Calu3 (cell line): ENCODE measurements around the gene LIPH. TPM values are rescaled to one million over a fixed set of nuclear protein-coding genes. Genes with fewer than 3 reads are reported as not detected.

ENCODE experiments used
- BruUV-seq: library from RNA; stranded (reverse); fragments of 400-500 nt; replicated peaks from 2 replicates; lab custom pipeline; 2021; lab: Mats Ljungman, UMichigan
- CTCF ChIA-PET: fragments of 300-600 bp; sonication (Branson Sonifier 250); formaldehyde crosslinking; loops from one replicate; lab custom pipeline; 2022; ENCODE audit warnings: antibody characterized with exemption; lab: Charles Lee
- DNase-seq: peaks from one replicate; pipeline ENCODE4 v3.0.0; 2022
- H3K27ac Mint-ChIP-seq: one replicate; pipeline ENCODE4 v1.8.0; 2022; ENCODE audit warnings: mixed read lengths; ENCODE audit not compliant: unreplicated experiment
- H3K27me3 Mint-ChIP-seq: one replicate; pipeline ENCODE4 v1.8.0; 2022; ENCODE audit warnings: mixed read lengths; ENCODE audit not compliant: unreplicated experiment
- H3K36me3 Mint-ChIP-seq: one replicate; pipeline ENCODE4 v1.8.0; 2022; ENCODE audit warnings: mild to moderate bottlenecking, moderate library complexity, mixed read lengths; ENCODE audit not compliant: insufficient read depth, unreplicated experiment
- H3K4me1 Mint-ChIP-seq: one replicate; pipeline ENCODE4 v1.8.0; 2022; ENCODE audit warnings: mild to moderate bottlenecking, low read depth, mixed read lengths; ENCODE audit not compliant: unreplicated experiment
- H3K4me3 Mint-ChIP-seq: one replicate; pipeline ENCODE4 v1.8.0; 2022; ENCODE audit warnings: mild to moderate bottlenecking, low read depth, moderate library complexity, mixed read lengths; ENCODE audit not compliant: unreplicated experiment
- H3K9me3 Mint-ChIP-seq: one replicate; pipeline ENCODE4 v1.8.0; 2022; ENCODE audit warnings: low read depth, mixed read lengths; ENCODE audit not compliant: unreplicated experiment
- intact Hi-C: fragments of 100-400 bp; cut with micrococcal nuclease; formaldehyde crosslinking; loops from one replicate; pipeline ENCODE4 v1.10.0; 2022; ENCODE audit not compliant: unreplicated experiment
- total RNA-seq: library from RNA; stranded (reverse); gene quantifications from 2 replicates; pipeline ENCODE4 v1.2.3, GENCODE V29; 2022
- TF ChIP-seq, protein P1 (sequence below): fragments of 200-600 bp; IDR thresholded peaks from one replicate; pipeline ENCODE4 v1.8.0; 2022; ENCODE audit warnings: antibody characterized with exemption; ENCODE audit not compliant: unreplicated experiment

LIPH gene
- total RNA-seq, 1 experiment from 2014 or later: 159 TPM

DNA sequence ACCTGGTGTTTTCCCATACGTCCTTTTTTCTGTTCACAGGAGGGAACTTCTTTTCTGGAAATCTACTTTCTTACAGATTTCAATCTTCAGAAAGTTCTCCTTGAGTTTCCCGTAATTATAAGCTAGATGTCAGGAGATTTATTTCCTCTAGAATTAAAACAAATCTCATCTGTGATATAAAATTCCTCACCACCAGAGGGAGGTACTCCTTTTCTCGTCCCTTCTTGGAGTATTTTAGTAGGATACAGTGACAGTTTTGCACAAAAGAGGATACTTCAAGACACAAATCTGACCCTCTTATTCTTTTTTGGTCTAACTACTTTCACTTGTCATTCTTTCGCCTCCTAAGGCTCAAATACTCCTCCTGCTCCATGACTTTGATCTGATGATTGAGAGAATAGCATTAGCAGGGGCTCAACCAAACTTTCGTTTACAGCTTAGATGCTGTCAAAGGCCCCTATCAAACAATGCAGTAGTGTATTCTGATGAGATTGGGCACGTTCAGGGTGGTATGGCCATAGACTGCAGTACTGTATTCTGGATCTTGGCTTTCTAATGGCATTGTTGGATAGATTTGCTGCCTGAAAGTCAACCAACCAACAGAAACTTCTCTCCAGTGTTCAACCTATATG lies 91.6 kb downstream of the LIPH start:
- intact Hi-C loops: no loop called here
- BruUV-seq: no TSS peak
- no peak for DNase-seq
- H3K27me3 Mint-ChIP-seq: no peaks in the 10 kb centered on the region
- CTCF ChIA-PET: interaction anchor here (0.8 to 1.9 kb wide), 4 partner anchors 9 to 115 kb away, joined by 3 to 11 read pairs (median 6); no protein-coding TSS in a partner anchor
- no peak overlapping the region for H3K27ac Mint-ChIP-seq
- no peak overlapping the region for H3K4me3 Mint-ChIP-seq
- TF ChIP-seq, protein P1, sequence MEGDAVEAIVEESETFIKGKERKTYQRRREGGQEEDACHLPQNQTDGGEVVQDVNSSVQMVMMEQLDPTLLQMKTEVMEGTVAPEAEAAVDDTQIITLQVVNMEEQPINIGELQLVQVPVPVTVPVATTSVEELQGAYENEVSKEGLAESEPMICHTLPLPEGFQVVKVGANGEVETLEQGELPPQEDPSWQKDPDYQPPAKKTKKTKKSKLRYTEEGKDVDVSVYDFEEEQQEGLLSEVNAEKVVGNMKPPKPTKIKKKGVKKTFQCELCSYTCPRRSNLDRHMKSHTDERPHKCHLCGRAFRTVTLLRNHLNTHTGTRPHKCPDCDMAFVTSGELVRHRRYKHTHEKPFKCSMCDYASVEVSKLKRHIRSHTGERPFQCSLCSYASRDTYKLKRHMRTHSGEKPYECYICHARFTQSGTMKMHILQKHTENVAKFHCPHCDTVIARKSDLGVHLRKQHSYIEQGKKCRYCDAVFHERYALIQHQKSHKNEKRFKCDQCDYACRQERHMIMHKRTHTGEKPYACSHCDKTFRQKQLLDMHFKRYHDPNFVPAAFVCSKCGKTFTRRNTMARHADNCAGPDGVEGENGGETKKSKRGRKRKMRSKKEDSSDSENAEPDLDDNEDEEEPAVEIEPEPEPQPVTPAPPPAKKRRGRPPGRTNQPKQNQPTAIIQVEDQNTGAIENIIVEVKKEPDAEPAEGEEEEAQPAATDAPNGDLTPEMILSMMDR: no peak
- H3K9me3 Mint-ChIP-seq: no peaks in the 10 kb centered on the region
- H3K36me3 Mint-ChIP-seq: peaks cover 28% of the 10 kb centered on the region
- no peaks in the 10 kb centered on the region for H3K4me1 Mint-ChIP-seq

DNA sequence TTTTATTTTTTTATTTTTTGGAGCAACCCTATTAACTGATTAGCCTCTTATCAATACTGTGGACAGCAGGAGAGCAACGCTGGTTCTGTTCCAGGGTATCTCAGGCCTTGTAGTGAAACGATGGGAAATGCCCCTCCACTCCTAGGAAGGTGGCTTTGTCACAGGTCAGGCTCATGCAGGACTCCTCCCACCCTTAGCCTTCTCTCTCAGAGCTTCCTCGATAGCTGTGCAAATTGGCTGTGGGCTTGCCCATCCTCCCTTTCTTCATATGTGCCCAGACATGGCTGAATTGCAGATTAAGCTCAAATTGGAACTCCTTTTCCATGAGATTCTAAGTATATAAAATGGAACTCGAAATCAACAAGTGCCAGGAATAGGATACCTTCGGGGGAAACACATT lies 92.1 kb downstream of the LIPH start:
- TF ChIP-seq, protein P1: no peak
- intact Hi-C loops: no loop called here
- Mint-ChIP-seq H3K27ac (no peak overlapping the region), H3K4me3 (no peak overlapping the region), H3K9me3 (no peaks in the 10 kb centered on the region), H3K4me1 (no peaks in the 10 kb centered on the region), H3K27me3 (no peaks in the 10 kb centered on the region), H3K36me3 (peaks cover 24% of the 10 kb centered on the region)
- no peak for DNase-seq
- CTCF ChIA-PET: interaction anchor here (0.8 to 1.9 kb wide), 4 partner anchors 8 to 115 kb away, joined by 3 to 11 read pairs (median 6); no protein-coding TSS in a partner anchor
- BruUV-seq: no TSS peak

DNA sequence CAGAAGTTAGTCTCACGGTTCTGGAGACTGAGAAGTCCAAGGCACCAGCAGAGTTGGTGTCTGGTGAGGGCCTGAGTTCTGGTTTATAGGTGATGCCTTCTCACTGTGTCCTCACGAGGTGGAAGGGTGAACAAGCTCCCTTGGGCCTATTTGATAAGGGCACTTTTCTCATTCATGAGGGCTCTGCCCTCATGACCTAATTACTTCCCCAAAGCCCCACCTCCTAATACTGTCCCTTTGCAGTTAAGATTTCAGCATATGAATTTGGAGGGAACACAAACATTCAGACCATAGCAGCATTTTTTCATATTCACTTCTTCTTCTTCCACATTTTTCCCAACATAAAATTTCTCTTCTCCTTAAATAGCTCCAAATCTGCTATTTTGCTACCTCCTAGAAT lies 95.0 kb downstream of the LIPH start:
- TF ChIP-seq, protein P1: no peak
- no peak for DNase-seq
- Mint-ChIP-seq H3K4me3 (no peak overlapping the region), H3K9me3 (no peaks in the 10 kb centered on the region), H3K36me3 (peaks cover 28% of the 10 kb centered on the region), H3K27ac (no peak overlapping the region), H3K27me3 (no peaks in the 10 kb centered on the region), H3K4me1 (no peaks in the 10 kb centered on the region)
- CTCF ChIA-PET: no interaction called here
- intact Hi-C loops: no loop called here
- no TSS peak for BruUV-seq

Other genes with a start within 250 kb of the LIPH start
- gene MAP3K13, start 189.5 kb downstream of the LIPH start, total RNA-seq: 102 and 114 TPM in 2 replicates
- 53.6 and 57.5 TPM in 2 replicates for gene TMEM41A, start 53.6 kb downstream of the LIPH start, total RNA-seq
- gene SENP2, start 33.7 kb upstream of the LIPH start, total RNA-seq: 75.1 and 87.1 TPM in 2 replicates